MM.1S (cell line): ENCODE measurements around the gene PCDH9.

ENCODE experiments used
- EZH2 ChIP-seq: fragments of 300-600 bp; sonication (generic); optimal IDR thresholded peaks from 2 replicates; pipeline ENCODE3; 2017; ENCODE audit warnings: low read depth, mild to moderate bottlenecking, antibody characterized with exemption, low read length, mixed read lengths
- TF ChIP-seq, protein P1 (sequence below): fragments of 300-600 bp; sonication (generic); IDR thresholded peaks from 2 replicates; pipeline ENCODE4 v1.5.1; 2016; ENCODE audit warnings: antibody characterized with exemption, low read length, mixed read lengths

- TF ChIP-seq EZH2: no peak
- TF ChIP-seq, protein P1, sequence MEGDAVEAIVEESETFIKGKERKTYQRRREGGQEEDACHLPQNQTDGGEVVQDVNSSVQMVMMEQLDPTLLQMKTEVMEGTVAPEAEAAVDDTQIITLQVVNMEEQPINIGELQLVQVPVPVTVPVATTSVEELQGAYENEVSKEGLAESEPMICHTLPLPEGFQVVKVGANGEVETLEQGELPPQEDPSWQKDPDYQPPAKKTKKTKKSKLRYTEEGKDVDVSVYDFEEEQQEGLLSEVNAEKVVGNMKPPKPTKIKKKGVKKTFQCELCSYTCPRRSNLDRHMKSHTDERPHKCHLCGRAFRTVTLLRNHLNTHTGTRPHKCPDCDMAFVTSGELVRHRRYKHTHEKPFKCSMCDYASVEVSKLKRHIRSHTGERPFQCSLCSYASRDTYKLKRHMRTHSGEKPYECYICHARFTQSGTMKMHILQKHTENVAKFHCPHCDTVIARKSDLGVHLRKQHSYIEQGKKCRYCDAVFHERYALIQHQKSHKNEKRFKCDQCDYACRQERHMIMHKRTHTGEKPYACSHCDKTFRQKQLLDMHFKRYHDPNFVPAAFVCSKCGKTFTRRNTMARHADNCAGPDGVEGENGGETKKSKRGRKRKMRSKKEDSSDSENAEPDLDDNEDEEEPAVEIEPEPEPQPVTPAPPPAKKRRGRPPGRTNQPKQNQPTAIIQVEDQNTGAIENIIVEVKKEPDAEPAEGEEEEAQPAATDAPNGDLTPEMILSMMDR: no peak
These were observed 25.4 kb downstream of the PCDH9 start for GRCh38 chr13:67204764-67205163.
